Stimulated activated CD8-positive, alpha-beta memory T cell treated with anti-CD3 and anti-CD28 coated beads, Interleukin-7, amount 100 ng/mL, for 4 hours (primary cell): Measurements from ENCODE around the gene FZD4.
"Not testable (repeated sequence)": the region's sequence is repeated elsewhere in the genome, so short reads cannot be mapped to it uniquely, and the experiment has no call there.

Source experiments
- DNase-seq, 2 donors: peaks; one replicate each; pipeline ENCODE4 v3.0.0-alpha.2; 2020; ENCODE audit warnings: low read depth in 2 of 2

The FZD4 gene

GRCh38 chr11:86977441-86978050 lies 22.4 kb upstream of the FZD4 start:
- DNase-seq: no peak

GRCh38 chr11:86972734-86973133 lies 17.5 kb upstream of the FZD4 start:
- DNase-seq: no peak

- no peak for DNase-seq
These were observed 14.1 kb upstream of the FZD4 start for GRCh38 chr11:86969258-86969657.

GRCh38 chr11:86967601-86968000 lies 12.4 kb upstream of the FZD4 start:
- not testable (repeated sequence) for DNase-seq

GRCh38 chr11:86957976-86958646 lies 2.9 kb upstream of the FZD4 start:
- DNase-seq: no peak

GRCh38 chr11:86956905-86957195 lies 1.7 kb upstream of the FZD4 start:
- no peak for DNase-seq

- DNase-seq: no peak
These were observed 159 bp downstream of the FZD4 start for GRCh38 chr11:86955111-86955360.

GRCh38 chr11:86954269-86955110 lies 705 bp downstream of the FZD4 start:
- no peak for DNase-seq

- no peak for DNase-seq
These were observed 2.8 kb downstream of the FZD4 start for GRCh38 chr11:86952221-86952875.

- DNase-seq: no peak
These were observed 3.5 kb downstream of the FZD4 start for GRCh38 chr11:86951706-86952105.

GRCh38 chr11:86950661-86950995 lies 4.6 kb downstream of the FZD4 start:
- DNase-seq: no peak

- DNase-seq: no peak
These were observed 5.1 kb downstream of the FZD4 start for GRCh38 chr11:86949995-86950660.

GRCh38 chr11:86948733-86949132 lies 6.5 kb downstream of the FZD4 start:
- DNase-seq: no peak

- no peak for DNase-seq
These were observed 7.7 kb downstream of the FZD4 start for GRCh38 chr11:86947541-86947940.

- DNase-seq: not testable (repeated sequence)
These were observed 11.7 kb downstream of the FZD4 start for GRCh38 chr11:86943505-86943904.

GRCh38 chr11:86941871-86942599 lies 13.2 kb downstream of the FZD4 start:
- no peak for DNase-seq

GRCh38 chr11:86941077-86941870 lies 13.9 kb downstream of the FZD4 start:
- no peak for DNase-seq

- no peak for DNase-seq
These were observed 14.9 kb downstream of the FZD4 start for GRCh38 chr11:86940122-86940777.

GRCh38 chr11:86938900-86939880 lies 16.0 kb downstream of the FZD4 start:
- DNase-seq: no peak
